DND-41 (cell line): ENCODE results near the gene GABRB3.

Experiments
- CTCF ChIP-seq: IDR thresholded peaks from 2 replicates; pipeline ENCODE4 v1.5.1; 2012; ENCODE audit warnings: borderline replicate concordance, low read length, moderate library complexity, mild to moderate bottlenecking; ENCODE audit not compliant: poor library complexity, severe bottlenecking; ENCODE audit errors: extremely low read depth
- EZH2 ChIP-seq: IDR thresholded peaks from 3 replicates; pipeline ENCODE4 v1.6.1; 2012; ENCODE audit warnings: borderline replicate concordance, low read depth, mild to moderate bottlenecking, moderate library complexity, low read length, inconsistent platforms; ENCODE audit not compliant: severe bottlenecking

- TF ChIP-seq EZH2 (no peak), CTCF (no peak)
Observed at GRCh38 chr15:26662283-26662682, 110.6 kb downstream of the GABRB3 start.
